Measurements from ENCODE around the gene TSC2. TPM values are rescaled to one million over a fixed set of nuclear protein-coding genes. Genes with fewer than 3 reads are reported as not detected.

The TSC2 gene
- total and polyA plus RNA-seq, 2 donors (not counting 1 experiment from before 2014, with no cell fraction given) = 24.5 to 46.6 TPM

Other genes starting within 250 kb of the TSC2 start
- gene HAGH, start 221.2 kb upstream of the TSC2 start, total RNA-seq = 29.8 and 47.4 TPM in 2 replicates
- 18.4 and 24.0 TPM in 2 replicates for gene HAGH, start 221.2 kb upstream of the TSC2 start, polyA plus RNA-seq
- gene FAHD1, start 220.8 kb upstream of the TSC2 start, total RNA-seq = 66.0 and 78.3 TPM in 2 replicates
- gene FAHD1, start 220.8 kb upstream of the TSC2 start, polyA plus RNA-seq = 28.3 and 37.4 TPM in 2 replicates
- gene MEIOB, start 175.8 kb upstream of the TSC2 start, total RNA-seq = not detected in 2 replicates
- 0.05 TPM in 1 of 2 replicates, not detected in the other for gene MEIOB, start 175.8 kb upstream of the TSC2 start, polyA plus RNA-seq
- gene HS3ST6, start 129.6 kb upstream of the TSC2 start, total RNA-seq = not detected in 2 replicates
- gene HS3ST6, start 129.6 kb upstream of the TSC2 start, polyA plus RNA-seq = not detected in 2 replicates
- gene MSRB1, start 104.8 kb upstream of the TSC2 start, total RNA-seq = 5.6 and 7.1 TPM in 2 replicates
- 21.4 and 25.6 TPM in 2 replicates for gene MSRB1, start 104.8 kb upstream of the TSC2 start, polyA plus RNA-seq
- not detected in 2 replicates for gene RPL3L, start 93.3 kb upstream of the TSC2 start, total RNA-seq
- gene RPL3L, start 93.3 kb upstream of the TSC2 start, polyA plus RNA-seq = not detected in 2 replicates
- 149 TPM in 2 replicates for gene NDUFB10, start 88.4 kb upstream of the TSC2 start, total RNA-seq
- 123 and 152 TPM in 2 replicates for gene NDUFB10, start 88.4 kb upstream of the TSC2 start, polyA plus RNA-seq
- gene RPS2, start 83.2 kb upstream of the TSC2 start, total RNA-seq = 2,596 and 3,027 TPM in 2 replicates
- 1,683 and 2,648 TPM in 2 replicates for gene RPS2, start 83.2 kb upstream of the TSC2 start, polyA plus RNA-seq
- gene RNF151, start 81.1 kb upstream of the TSC2 start, total RNA-seq = not detected in 2 replicates
- not detected in 2 replicates for gene RNF151, start 81.1 kb upstream of the TSC2 start, polyA plus RNA-seq
- gene TBL3, start 75.9 kb upstream of the TSC2 start, total RNA-seq = 20.0 and 23.9 TPM in 2 replicates
- 14.6 and 25.4 TPM in 2 replicates for gene TBL3, start 75.9 kb upstream of the TSC2 start, polyA plus RNA-seq
- gene NOXO1, start 66.5 kb upstream of the TSC2 start, total RNA-seq = under 0.01 TPM in 1 of 2 replicates, not detected in the other
- 0.03 TPM in 2 replicates for gene NOXO1, start 66.5 kb upstream of the TSC2 start, polyA plus RNA-seq
- gene GFER, start 63.8 kb upstream of the TSC2 start, total RNA-seq = 13.1 and 13.2 TPM in 2 replicates
- gene GFER, start 63.8 kb upstream of the TSC2 start, polyA plus RNA-seq = 7.5 and 12.5 TPM in 2 replicates
- gene SYNGR3, start 58.0 kb upstream of the TSC2 start, total RNA-seq = 1.5 and 1.8 TPM in 2 replicates
- gene SYNGR3, start 58.0 kb upstream of the TSC2 start, polyA plus RNA-seq = 1.8 and 6.0 TPM in 2 replicates
- gene ZNF598, start 38.2 kb upstream of the TSC2 start, total RNA-seq = 10.8 and 18.8 TPM in 2 replicates
- gene ZNF598, start 38.2 kb upstream of the TSC2 start, polyA plus RNA-seq = 11.6 and 18.7 TPM in 2 replicates
- 0.26 and 0.99 TPM in 2 replicates for gene NPW, start 28.2 kb upstream of the TSC2 start, total RNA-seq
- gene NPW, start 28.2 kb upstream of the TSC2 start, polyA plus RNA-seq = 0.06 and 0.20 TPM in 2 replicates
- gene NHERF2, start 21.1 kb upstream of the TSC2 start, total RNA-seq = 16.9 and 21.5 TPM in 2 replicates
- gene NHERF2, start 21.1 kb upstream of the TSC2 start, polyA plus RNA-seq = 30.7 and 38.0 TPM in 2 replicates
- gene NTHL1, start 151 bp upstream of the TSC2 start, total RNA-seq = 34.7 and 44.4 TPM in 2 replicates
- 8.4 and 9.2 TPM in 2 replicates for gene NTHL1, start 151 bp upstream of the TSC2 start, polyA plus RNA-seq
- gene PKD1, start 87.9 kb downstream of the TSC2 start, total RNA-seq = 120 and 199 TPM in 2 replicates
- gene PKD1, start 87.9 kb downstream of the TSC2 start, polyA plus RNA-seq = 15.2 and 16.3 TPM in 2 replicates
- 0.51 and 2.0 TPM in 2 replicates for gene RAB26, start 100.6 kb downstream of the TSC2 start, total RNA-seq
- 0.43 and 1.3 TPM in 2 replicates for gene RAB26, start 100.6 kb downstream of the TSC2 start, polyA plus RNA-seq
- 52.1 and 60.3 TPM in 2 replicates for gene TRAF7, start 107.8 kb downstream of the TSC2 start, total RNA-seq
- gene TRAF7, start 107.8 kb downstream of the TSC2 start, polyA plus RNA-seq = 38.7 and 44.4 TPM in 2 replicates
- gene CASKIN1, start 148.6 kb downstream of the TSC2 start, total RNA-seq = 0.17 and 0.26 TPM in 2 replicates
- gene CASKIN1, start 148.6 kb downstream of the TSC2 start, polyA plus RNA-seq = 0.01 TPM in 1 of 2 replicates, not detected in the other
- 16.8 and 22.3 TPM in 2 replicates for gene MLST8, start 157.5 kb downstream of the TSC2 start, total RNA-seq
- 30.9 and 58.0 TPM in 2 replicates for gene MLST8, start 157.5 kb downstream of the TSC2 start, polyA plus RNA-seq
- gene BRICD5, start 162.9 kb downstream of the TSC2 start, total RNA-seq = 1.3 and 1.5 TPM in 2 replicates
- 0.23 and 0.33 TPM in 2 replicates for gene BRICD5, start 162.9 kb downstream of the TSC2 start, polyA plus RNA-seq
- gene PGP, start 166.9 kb downstream of the TSC2 start, total RNA-seq = 5.6 and 9.6 TPM in 2 replicates
- 4.2 and 6.5 TPM in 2 replicates for gene PGP, start 166.9 kb downstream of the TSC2 start, polyA plus RNA-seq
- gene E4F1, start 175.6 kb downstream of the TSC2 start, total RNA-seq = 24.9 and 31.2 TPM in 2 replicates
- gene E4F1, start 175.6 kb downstream of the TSC2 start, polyA plus RNA-seq = 6.7 and 7.8 TPM in 2 replicates
- 0.77 and 0.99 TPM in 2 replicates for gene DNASE1L2, start 188.5 kb downstream of the TSC2 start, total RNA-seq
- 0.34 and 0.40 TPM in 2 replicates for gene DNASE1L2, start 188.5 kb downstream of the TSC2 start, polyA plus RNA-seq
- gene ECI1, start 203.6 kb downstream of the TSC2 start, total RNA-seq = 35.8 and 40.3 TPM in 2 replicates
- 18.6 and 18.8 TPM in 2 replicates for gene ECI1, start 203.6 kb downstream of the TSC2 start, polyA plus RNA-seq
- gene RNPS1, start 220.1 kb downstream of the TSC2 start, total RNA-seq = 38.1 and 44.9 TPM in 2 replicates
- 115 and 194 TPM in 2 replicates for gene RNPS1, start 220.1 kb downstream of the TSC2 start, polyA plus RNA-seq